Endothelial cell of umbilical vein (primary cell): ENCODE data around the gene IL20. TPM values are rescaled to one million over a fixed set of nuclear protein-coding genes. Genes with fewer than 3 reads are reported as not detected.

Experiments used
- BruUV-seq: library from RNA; stranded (reverse); fragments of 400-500 nt; replicated peaks from 2 replicates; lab custom pipeline; 2021; lab: Mats Ljungman, UMichigan
- CTCF ChIA-PET: fragments of 300-600, 350-600 bp; sonication (Branson Sonifier 250); formaldehyde crosslinking; loops from one replicate; lab custom pipeline; 2021; ENCODE audit warnings: antibody characterized with exemption, inconsistent platforms; lab: Charles Lee
- POLR2A ChIA-PET: fragments of 300-600, 350-600 bp; sonication (Branson Sonifier 250); formaldehyde crosslinking; loops from one replicate; lab custom pipeline; 2021; ENCODE audit warnings: antibody characterized with exemption, inconsistent platforms; lab: Charles Lee
- DNase-seq: peaks from one replicate; pipeline ENCODE4 v3.0.0-alpha.2; 2011; ENCODE audit warnings: low read depth, low spot score
- FAIRE-seq: peaks from 2 replicates; lab custom pipeline; 2011; peaks lifted over from hg19 to GRCh38; lab: Jason Lieb, UNC
- H2AFZ ChIP-seq: 2 replicates; pipeline ENCODE4 v1.6.0; 2012; ENCODE audit warnings: low read depth, low read length, control low read depth, inconsistent platforms
- H3K27ac ChIP-seq: 2 replicates; pipeline ENCODE4 v1.5.1; 2011; ENCODE audit warnings: low read depth, mild to moderate bottlenecking, control low read depth, low read length, moderate library complexity; ENCODE audit not compliant: insufficient read depth
- H3K27me3 ChIP-seq, 2 experiments: 2 replicates each; pipeline versions ENCODE4 v1.6.0 to v1.6.1; 2011; ENCODE audit warnings: low read length in 2 of 2, mixed read lengths in 1 of 2; ENCODE audit not compliant: control insufficient read depth in 2 of 2, insufficient read depth in 2 of 2
- H3K36me3 ChIP-seq, 2 experiments: 2 replicates in 1 of 2; 3 replicates in 1 of 2; pipeline ENCODE4 v1.5.1; 2011; ENCODE audit warnings: low read length in 2 of 2, mild to moderate bottlenecking in 1 of 2, moderate library complexity in 1 of 2; ENCODE audit not compliant: control insufficient read depth in 2 of 2, insufficient read depth in 2 of 2; ENCODE audit errors: extremely low read depth in 1 of 2
- H3K4me1 ChIP-seq: 3 replicates; pipeline ENCODE4 v1.5.1; 2011; ENCODE audit warnings: mild to moderate bottlenecking, low read length; ENCODE audit not compliant: control insufficient read depth, insufficient read depth; ENCODE audit errors: extremely low read depth
- H3K4me2 ChIP-seq: 2 replicates; pipeline ENCODE4 v1.6.1; 2011; ENCODE audit warnings: low read length, control low read depth, mixed read lengths; ENCODE audit not compliant: insufficient read depth
- H3K4me3 ChIP-seq, 3 experiments: fragments of 200-600 bp in 1 of 3; sonication (generic), shearing (Covaris generic) in 1 of 3; replicated peaks in 1 of 3; 2 replicates each; pipeline ENCODE4 v1.5.1; 2011 to 2016; ENCODE audit warnings: control low read depth in 3 of 3, low read length in 3 of 3, mild to moderate bottlenecking in 2 of 3, inconsistent platforms in 1 of 3, low read depth in 1 of 3, moderate library complexity in 1 of 3; ENCODE audit not compliant: insufficient read depth in 1 of 3
- H3K79me2 ChIP-seq: 2 replicates; pipeline ENCODE4 v1.6.0; 2012; ENCODE audit warnings: low read length, inconsistent platforms; ENCODE audit not compliant: control insufficient read depth, insufficient read depth
- H3K9ac ChIP-seq: replicated peaks from 2 replicates; pipeline ENCODE3; 2011; ENCODE audit warnings: low read length, control low read depth; ENCODE audit not compliant: insufficient read depth; ENCODE audit errors: extremely low read depth
- H3K9me1 ChIP-seq: replicated peaks from 3 replicates; pipeline ENCODE4 v1.6.0; 2011; ENCODE audit warnings: mild to moderate bottlenecking, low read length; ENCODE audit not compliant: control insufficient read depth, insufficient read depth; ENCODE audit errors: extremely low read depth
- H3K9me3 ChIP-seq: replicated peaks from 2 replicates; pipeline ENCODE4 v1.5.1; 2012; ENCODE audit warnings: low read length, inconsistent platforms; ENCODE audit not compliant: control insufficient read depth, insufficient read depth
- H4K20me1 ChIP-seq: replicated peaks from 2 replicates; pipeline ENCODE3; 2011; ENCODE audit warnings: mild to moderate bottlenecking, low read length; ENCODE audit not compliant: control insufficient read depth, insufficient read depth; ENCODE audit errors: extremely low read depth
- CTCF ChIP-seq, 2 donors: IDR thresholded peaks; 1 replicate in 1 of 2; 2 replicates in 1 of 2; pipeline ENCODE4 v1.5.1; 2011; ENCODE audit warnings: low read length in 2 of 2, mild to moderate bottlenecking in 2 of 2, moderate library complexity in 2 of 2, control low read depth in 1 of 2, inconsistent platforms in 1 of 2, low read depth in 1 of 2; ENCODE audit not compliant: insufficient read depth in 1 of 2; ENCODE audit errors: extremely low read depth in 1 of 2
- EZH2 ChIP-seq: IDR thresholded peaks from 2 replicates; pipeline ENCODE4 v1.6.1; 2012; ENCODE audit warnings: borderline replicate concordance, low read depth, mild to moderate bottlenecking, moderate library complexity, low read length, inconsistent platforms; ENCODE audit not compliant: severe bottlenecking
- FOS ChIP-seq: IDR thresholded peaks from 2 replicates; pipeline ENCODE4 v1.6.1; 2011; ENCODE audit warnings: mild to moderate bottlenecking, low read length, moderate library complexity, borderline replicate concordance; ENCODE audit not compliant: insufficient read depth
- GATA2 ChIP-seq: IDR thresholded peaks from 2 replicates; pipeline ENCODE4 v1.7.0; 2011; ENCODE audit warnings: low read depth, mild to moderate bottlenecking, moderate library complexity, mixed read lengths, low read length; ENCODE audit not compliant: insufficient read length, insufficient read depth
- JUN ChIP-seq: IDR thresholded peaks from 2 replicates; pipeline ENCODE4 v1.6.1; 2011; ENCODE audit warnings: borderline replicate concordance, low read depth; ENCODE audit not compliant: insufficient read length, insufficient read depth
- MYC ChIP-seq: IDR thresholded peaks from one replicate; pipeline ENCODE4 v1.6.1; 2011; ENCODE audit warnings: mild to moderate bottlenecking, low read depth, low read length
- POLR2A ChIP-seq: IDR thresholded peaks from 2 replicates; pipeline ENCODE4 v1.6.1; 2012; ENCODE audit warnings: low read depth, mild to moderate bottlenecking, control low read depth, low read length
- POLR2AphosphoS5 ChIP-seq: IDR thresholded peaks from 2 replicates; pipeline ENCODE4 v1.6.1; 2012; ENCODE audit warnings: low read depth, mild to moderate bottlenecking, control low read depth, low read length, moderate library complexity; ENCODE audit not compliant: insufficient read depth
- dilution Hi-C: fragments of 300-500 bp; cut with MboI; formaldehyde crosslinking; loops from one replicate; pipeline ENCODE4 v1.15.0; 2019; ENCODE audit warnings: low sequenced_read_pairs; ENCODE audit not compliant: extremely low pct_ligation_motif_present
- intact Hi-C: fragments of 100-400 bp; cut with micrococcal nuclease; formaldehyde crosslinking; loops from one replicate; pipeline ENCODE4 v1.10.0; 2022
- polyA plus RNA-seq, 4 experiments: library from polyadenylated mRNA; depleted of rRNA in 3 of 4; stranded (reverse) in 3 of 4; unstranded in 1 of 4; fragments of >200 nt; gene quantifications; 2 replicates each; pipeline versions ENCODE4 v1.2.1 to v1.2.3, GENCODE V29; 2011 to 2012; ENCODE audit warnings: missing spikeins in 1 of 4
- total RNA-seq: library from RNA; stranded (reverse); gene quantifications from 2 replicates; pipeline ENCODE4 v1.2.3, GENCODE V29; 2021
- TF ChIP-seq, protein P1 (sequence below): IDR thresholded peaks from 2 replicates; pipeline ENCODE4 v1.6.1; 2011; ENCODE audit not compliant: insufficient read depth, insufficient read length

IL20 gene
- total and polyA plus RNA-seq, 2 donors (not counting 3 experiments of a cell fraction or from before 2014, with no cell fraction given) = not detected

DNA sequence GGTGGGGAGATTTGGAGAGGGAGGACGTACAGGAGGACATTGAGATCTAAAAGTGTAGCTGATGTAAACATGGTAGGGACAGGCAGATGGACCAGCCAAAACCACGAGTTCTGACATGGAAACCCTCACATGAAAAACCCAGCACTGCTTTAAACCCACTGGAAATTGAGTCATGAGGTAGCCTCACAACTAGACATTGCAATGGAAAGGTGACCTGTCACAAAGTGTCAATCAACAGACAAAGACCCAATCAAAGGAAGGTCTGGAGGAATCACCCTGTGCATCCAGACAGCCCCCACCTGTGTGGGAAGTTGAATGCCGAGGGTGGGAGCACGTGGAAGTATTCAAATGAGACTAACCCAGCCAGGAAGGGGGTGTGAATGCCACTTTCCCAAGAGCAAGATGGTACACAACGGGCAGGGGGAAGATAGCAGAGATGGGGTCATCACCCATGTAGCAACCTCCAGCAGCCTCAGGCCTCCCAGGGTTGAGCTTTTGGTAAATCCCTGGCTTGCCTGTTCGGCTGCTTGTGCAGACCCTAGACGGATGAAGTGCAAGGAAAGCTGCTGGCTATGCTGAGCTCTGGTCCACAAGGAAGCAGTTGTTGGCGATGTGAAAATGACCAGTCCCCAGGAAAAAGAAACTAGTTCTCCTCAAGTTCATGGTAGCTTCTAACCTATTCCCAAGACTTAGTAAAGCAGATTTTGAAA is 50.7 kb downstream of the IL20 start:
- CTCF ChIA-PET = interaction anchor here (1.6 to 1.7 kb wide), 3 partner anchors 11 to 584 kb away, joined by 3 to 4 read pairs (median 4); no protein-coding TSS in a partner anchor
- dilution Hi-C loops = no loop called here

More for the DNA sequence above, 50.7 kb downstream of the IL20 start:
- no peaks in the 10 kb centered on the region for H3K4me1 ChIP-seq
- no peak overlapping the region for H3K9ac ChIP-seq
- POLR2A ChIA-PET = no interaction called here
- no peaks in the 10 kb centered on the region for H3K9me1 ChIP-seq
- no peaks in the 10 kb centered on the region for H3K9me3 ChIP-seq
- H3K4me3 ChIP-seq = no peak overlapping the region
- H2AFZ ChIP-seq = no peak overlapping the region
- no TSS peak for BruUV-seq
- no peaks in the 10 kb centered on the region for H4K20me1 ChIP-seq
- H3K27ac ChIP-seq = no peak overlapping the region
- intact Hi-C loops = loop anchor here (10.0 kb wide), 1 partner anchor 421 kb away; no protein-coding TSS in a partner anchor
- FAIRE-seq (no peak), DNase-seq (no peak)
- TF ChIP-seq POLR2AphosphoS5 = no peak
- TF ChIP-seq, protein P1, sequence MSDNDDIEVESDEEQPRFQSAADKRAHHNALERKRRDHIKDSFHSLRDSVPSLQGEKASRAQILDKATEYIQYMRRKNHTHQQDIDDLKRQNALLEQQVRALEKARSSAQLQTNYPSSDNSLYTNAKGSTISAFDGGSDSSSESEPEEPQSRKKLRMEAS = no peak
- no peak for TF ChIP-seq FOS
- TF ChIP-seq POLR2A = no peak
- no peak for TF ChIP-seq EZH2
- TF ChIP-seq MYC = no peak
- TF ChIP-seq JUN = no peak
- no peak for TF ChIP-seq CTCF (IDR thresholded peaks at IDR 0.05; ENCODE audit: extremely low read depth in 1 of 2, insufficient read depth in 1 of 2, low read depth in 1 of 2, low read length in 2 of 2)
- TF ChIP-seq GATA2 = no peak
- H3K4me2 ChIP-seq = no peak overlapping the region
- H3K79me2 ChIP-seq = no peaks in the 10 kb centered on the region
- peaks cover 9 to 10% of the 10 kb centered on the region in 2 experiments for H3K27me3 ChIP-seq
- H3K36me3 ChIP-seq = no peaks in the 10 kb centered on the region
